Anterior cingulate cortex (tissue), 58 donors: ENCODE measurements around the gene LSMEM2.

ENCODE experiments used
- DNase-seq, 58 donors: peaks; one replicate each; lab custom pipeline; 2025; lab: John Stamatoyannopoulos, UW

LSMEM2 gene

DNA sequence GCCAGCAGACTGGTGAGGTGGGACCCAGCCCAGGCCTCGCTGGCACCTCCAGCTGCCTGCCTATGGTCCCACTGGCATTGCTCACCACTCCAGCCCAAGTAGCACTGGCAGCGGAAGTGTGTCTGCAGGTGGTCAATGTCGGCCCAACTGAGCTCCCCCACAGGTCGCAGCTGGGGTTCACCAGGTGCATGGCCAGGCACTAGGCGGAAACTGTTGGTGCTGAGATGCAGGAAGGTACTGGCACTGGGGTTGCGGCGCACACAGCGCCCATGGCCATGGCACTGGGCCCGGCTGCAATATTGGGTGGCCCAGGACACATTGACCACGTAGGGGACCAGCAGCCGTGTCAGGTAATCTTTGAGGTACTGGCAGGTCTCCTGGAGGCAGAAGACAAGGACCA lies 39.3 kb downstream of the LSMEM2 start:
- DNase-seq, result no peak

DNA sequence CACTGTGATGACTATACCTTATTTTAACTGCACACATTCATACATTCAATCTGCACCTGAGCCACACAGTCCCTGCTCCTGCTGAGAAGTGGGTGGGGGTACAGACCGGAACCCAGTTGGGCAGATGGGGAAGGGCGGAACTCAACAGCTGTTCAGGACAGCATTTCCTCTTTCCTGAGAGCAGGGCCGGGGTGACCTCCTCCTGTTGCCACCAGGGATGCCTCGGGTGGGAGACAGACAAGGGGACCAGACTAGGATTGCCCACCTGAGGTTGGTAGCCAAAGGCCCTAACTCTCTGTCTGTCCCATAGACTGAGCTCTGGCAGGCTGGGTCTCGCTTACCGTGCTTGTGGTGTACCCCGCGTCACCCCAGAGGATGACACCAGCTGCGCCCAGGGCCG lies 39.7 kb downstream of the LSMEM2 start:
- no peak for DNase-seq

DNA sequence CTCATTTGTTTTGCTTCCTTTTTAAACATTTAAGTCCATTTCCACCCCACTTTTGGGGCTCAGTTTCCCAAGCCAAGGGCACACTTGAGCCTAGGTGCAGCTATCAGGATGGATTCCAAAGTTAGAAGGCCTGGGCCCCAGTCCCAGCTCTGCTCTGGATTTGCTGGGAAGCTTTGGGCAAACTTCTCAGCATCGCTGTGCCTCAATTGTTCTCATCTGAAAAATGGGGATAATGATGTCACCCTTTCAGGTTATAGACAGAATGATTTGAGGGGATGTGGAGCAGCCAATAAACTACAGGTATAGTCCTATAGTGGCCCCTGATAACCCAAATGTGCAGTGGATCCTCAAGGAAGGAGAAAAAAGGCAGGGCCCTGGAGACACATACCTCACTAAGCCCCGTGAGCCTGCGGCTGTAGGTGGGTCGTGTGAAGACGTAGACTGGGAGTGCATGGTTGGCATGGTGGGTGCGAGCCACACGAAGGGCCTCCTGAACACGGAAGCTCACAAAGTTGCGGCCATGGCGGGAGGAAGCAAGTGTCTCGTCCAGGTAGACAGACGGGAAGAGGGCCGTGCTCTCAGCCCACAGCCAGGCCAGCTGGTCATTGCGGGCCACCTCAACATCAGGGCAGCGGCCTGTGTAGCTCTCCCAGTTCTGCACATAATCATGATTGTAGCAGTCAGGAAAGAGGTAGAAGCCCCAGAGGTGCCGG lies 40.5 kb downstream of the LSMEM2 start:
- DNase-seq, result no peak

DNA sequence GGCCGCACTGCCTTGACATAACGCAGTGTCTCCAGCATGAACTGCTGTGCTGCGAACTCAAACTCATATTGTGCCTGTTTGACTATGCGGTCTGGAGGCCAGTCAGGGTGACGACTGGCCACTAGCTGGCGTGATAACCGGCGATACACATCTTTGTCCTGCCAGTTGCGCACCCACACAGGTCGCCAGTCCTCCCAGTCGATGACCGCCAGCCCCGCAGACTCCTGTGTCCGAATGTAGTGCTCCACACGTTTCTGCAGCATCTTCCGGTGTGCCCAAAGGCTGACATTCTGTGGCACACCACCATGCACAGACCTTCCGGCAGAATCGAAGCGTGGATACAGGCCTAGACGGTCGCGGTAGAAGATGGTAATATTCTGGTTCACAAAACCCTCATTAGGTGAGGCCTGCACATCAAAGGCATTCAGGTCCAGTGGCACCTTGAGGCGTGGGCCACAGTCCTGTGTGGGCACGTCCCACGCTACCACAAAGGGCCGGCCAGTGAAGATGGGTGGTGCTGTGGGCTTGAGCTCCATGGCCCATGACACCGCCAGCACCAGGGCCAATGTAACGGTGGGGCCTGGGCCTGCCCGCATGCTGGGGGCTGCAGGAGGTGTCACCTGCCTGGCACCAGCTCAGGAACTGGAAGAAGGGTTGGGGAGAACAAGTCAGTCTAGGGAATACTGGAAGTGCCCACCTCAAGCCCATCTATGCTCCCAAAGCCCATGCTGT lies 41.2 kb downstream of the LSMEM2 start:
- DNase-seq, result no peak

DNA sequence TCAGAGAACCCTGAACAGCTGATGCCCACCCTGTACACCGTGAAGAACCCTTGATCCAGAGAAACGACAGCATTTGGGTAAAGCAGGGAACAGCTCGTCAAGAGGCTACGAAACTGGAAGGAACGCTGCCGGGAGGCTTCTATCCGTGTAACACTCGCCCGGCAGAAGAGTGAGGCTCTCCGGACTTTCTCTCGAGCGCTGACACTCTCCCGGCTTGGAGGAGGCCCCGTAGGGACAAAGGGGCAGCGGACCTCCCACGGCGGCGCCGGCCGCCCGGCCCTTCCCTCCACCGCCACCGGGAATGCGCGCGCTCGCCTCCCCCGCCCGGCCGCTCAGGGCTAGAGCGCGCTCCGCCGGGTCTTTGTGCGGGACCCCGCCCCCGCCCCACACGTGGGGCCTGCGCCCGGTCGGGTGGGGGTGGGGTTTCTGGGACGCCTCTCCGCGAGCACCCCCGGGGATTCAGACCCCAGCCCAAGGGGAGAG lies 42.0 kb downstream of the LSMEM2 start:
- peak in 57 of 58 donors; percentile 43 to 96 (median 85) for DNase-seq

DNA sequence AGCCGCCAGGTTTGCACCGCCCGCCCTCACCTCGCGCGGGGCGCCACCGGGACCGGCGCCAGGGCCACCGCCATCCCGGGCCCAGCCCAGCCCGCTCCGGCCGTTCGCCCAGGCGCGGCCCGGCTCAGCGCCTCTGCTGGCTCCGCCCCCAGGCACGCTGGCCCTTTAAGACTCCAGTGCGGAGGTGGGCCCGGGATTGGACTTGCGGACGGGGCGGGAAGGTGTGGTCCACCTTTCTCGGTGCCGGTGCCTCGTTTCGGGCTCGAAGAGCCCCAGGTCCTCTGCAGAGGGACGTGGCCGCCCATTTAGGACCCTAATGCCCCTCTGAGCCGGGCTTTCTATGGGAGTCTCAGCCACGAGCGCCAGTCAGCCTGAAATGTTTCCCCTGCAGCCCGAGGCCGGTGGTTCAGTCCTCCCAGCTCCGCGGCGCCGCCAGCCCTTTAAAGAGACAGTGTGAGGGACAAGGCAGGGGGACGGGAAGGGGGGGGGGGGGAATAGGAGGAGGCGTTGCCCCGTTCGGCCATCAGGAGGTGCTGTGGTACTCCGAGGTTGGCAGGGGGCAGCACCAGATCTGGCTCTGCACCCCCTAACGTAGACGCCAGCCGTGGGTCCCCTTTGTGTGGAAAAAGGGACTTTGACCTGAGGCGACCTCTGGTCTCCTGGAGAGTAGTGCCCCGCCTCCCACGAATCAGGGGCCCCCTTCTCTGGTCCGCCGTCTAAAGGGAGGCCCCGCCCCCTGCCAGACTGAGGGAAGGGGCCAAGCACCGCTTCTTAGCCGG lies 42.6 kb downstream of the LSMEM2 start:
- peak; percentile 52 to 96 (median 89) for DNase-seq

DNA sequence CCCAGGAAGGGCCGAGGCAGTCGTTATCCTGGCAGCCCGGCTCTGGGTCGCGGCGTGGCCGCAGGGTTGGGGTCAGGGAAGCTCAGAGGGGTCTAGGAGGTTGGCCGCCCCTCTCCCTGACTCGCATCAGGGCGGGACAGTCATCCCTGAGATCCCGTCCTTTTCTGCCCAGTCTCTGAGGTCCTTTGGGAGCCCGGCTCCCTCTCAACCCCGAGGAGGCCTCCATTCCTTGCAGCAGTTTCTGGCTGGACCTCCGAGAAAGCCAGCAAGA lies 43.2 kb downstream of the LSMEM2 start:
- DNase-seq, result no peak

DNA sequence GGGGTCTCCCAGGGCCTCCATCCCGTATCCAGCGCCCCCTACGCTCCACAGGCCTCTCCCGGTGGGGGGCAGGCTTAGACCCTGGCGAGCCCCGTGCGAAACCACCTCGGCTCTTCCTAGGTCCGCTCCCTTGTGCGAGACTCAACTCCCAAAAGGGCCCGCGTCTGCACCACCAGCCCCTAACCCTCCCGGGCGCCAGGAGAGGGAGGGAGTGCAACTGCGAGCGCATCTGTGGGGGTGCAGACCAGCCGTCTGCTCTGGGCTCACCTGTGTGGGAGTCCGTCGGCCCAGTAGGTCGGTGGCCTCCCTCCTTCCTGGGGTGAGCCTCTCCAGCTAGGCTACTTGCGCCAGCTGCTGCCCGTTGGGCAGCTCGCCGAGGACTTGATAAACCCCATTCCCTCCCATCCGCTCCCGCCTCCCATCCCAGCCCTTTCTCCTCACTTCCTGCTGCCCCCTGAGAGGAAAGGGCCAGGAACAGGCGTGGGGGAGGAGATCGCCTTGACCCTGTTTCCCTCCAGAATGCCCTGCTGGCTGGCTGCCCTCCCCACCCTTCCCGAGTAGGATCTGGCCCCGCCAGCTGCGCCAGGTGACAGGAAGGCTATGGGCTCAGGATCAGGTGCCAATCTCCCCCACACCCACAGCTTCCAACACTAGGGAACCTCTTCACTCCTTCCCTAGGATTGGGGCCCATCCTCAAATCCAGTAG lies 43.7 kb downstream of the LSMEM2 start, which contains the start of gene HYAL2:
HYAL2 (minus strand) TSS at position 360 of the 706 bp plus-strand sequence. CDS start 2,256 bp downstream, outside the sequence.
- DNase-seq, result no peak

DNA sequence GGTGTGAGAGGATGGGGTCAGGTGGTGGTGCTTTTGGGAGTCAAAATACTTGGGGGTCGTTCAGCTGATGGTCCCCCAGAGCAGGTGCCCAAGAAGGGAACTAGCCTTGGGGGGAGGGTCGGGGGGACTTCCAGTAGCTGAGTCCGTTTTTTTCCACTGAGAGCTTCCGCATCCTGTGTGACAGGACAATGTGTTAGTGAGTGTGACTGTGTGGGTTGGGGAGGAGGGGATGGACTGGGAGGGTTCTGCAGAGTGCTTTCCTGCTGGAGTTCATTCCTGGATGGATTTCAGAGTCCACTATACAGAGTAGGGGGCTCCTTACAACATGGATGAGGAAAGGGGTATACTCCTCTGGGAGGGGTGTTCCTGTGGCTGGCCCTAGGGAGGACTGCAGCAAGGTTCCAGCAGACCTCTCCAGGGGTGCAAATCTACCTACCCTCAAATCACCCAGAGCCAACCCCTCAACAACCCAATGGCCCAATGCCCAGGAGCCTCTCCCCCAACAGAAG lies 44.3 kb downstream of the LSMEM2 start:
- peak in 1 of 58 donors; percentile 9 for DNase-seq

DNA sequence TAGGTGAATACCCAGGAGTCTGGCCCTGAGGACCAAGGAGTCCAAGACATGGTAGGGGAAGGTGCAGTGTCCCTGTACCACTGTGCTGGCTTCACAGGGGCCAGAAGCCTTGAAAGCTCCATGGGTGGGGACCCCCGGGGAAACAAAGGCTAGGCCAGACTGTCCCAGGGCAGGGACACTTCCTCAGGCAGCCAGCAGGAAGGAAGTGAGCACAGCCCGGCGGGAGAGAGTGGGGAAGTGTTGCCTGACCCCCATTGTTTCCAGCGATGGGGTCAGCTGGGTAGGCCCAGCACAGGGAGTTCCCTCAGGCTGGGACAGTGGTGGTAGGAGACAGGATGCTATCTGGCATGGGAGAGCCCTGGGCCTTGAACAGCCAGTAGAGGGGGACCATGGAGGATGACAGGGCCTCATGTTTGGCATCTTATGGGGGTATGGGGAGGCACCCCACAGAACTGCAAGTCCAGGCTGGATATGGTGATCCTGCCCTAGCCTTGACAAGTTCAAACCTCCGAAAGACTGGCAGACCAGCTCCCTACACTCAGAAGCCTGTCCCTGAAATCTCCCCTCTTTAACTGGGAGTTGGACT lies 44.8 kb downstream of the LSMEM2 start:
- no peak for DNase-seq

DNA sequence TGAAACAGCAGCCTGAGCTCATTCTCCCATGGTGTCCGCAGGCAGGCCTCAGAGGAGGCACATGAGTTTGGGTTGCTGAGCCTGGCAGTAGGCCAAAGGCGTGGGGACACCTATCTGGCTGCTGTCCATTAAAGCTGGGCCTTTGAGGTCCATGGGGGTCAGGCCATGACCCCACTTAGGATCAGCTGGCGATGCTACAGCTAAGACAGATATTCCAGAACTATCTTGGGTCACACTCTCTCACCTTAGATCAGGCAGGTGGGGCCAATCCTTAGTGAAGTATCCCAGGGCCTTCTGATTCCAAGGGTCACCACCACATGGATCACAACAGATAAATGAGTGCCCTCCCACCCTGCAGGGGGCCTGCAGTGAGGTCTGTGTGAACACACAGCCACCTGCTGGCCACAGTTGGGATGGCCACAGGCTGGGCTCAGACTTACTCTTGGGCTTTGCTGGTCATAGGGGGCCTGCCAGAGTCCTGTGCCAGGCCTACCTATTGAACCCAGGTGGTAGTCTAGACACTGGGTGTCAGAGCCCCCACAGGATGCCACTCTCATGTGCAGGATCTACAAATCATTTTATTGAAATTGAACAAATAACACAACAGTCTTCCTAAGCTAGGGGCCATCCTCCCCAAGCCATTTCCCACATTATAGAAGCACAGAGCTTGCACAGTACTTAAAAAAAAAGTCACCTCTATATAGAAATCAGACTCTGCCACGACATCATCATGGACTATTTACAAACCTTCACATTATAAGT lies 45.6 kb downstream of the LSMEM2 start:
- peak in 47 of 58 donors; percentile 20 to 77 (median 50) for DNase-seq

DNA sequence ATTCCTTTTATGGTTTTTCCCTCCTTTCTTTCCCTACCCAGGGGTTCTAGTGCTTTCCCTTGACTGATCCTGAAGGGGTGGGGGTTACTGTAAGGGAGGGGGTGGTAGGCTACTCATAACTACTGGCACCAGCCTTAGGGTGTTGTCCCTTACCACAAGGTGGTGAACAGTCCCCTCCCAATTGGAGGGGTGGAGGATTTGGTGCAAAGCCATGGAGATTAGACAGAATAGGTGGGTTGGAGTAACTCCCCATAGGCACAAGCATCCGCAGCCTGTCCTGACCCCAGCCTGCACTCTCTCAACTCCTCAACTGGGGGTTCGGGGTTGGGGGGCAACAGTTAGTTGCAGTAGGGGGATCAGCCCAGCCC lies 46.2 kb downstream of the LSMEM2 start:
- no peak for DNase-seq

DNA sequence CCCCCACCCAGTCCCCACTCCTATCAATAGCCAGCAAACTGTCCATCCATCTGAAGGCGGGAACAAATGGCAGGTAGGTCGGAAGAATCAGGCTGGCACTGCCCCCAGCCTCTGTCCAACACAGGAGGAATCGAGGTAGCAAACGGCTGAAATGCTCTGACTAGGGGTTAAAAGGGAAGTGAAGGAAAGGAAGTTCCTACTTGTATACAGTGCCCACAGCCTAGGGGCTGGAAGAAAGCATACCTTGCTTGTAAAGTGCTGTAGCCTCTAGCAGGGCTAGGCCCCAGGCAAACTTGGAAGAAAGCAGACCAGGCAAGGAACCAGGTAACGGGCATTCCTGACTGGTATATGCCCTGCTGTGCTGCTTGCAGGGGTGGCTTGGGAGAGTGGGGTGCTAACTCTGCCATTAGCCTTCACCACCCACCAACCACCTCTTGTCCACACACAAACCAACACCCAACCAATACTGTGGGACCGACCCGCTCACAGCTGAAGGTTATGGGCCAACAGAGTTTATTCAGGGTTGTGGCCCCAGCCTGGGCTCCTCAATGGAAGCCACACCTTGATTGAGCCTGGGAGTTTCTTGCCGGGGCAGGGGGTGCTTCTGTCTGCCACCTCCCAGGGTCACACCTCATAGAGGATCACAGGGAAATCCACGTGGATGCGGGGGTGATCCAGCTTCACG lies 46.8 kb downstream of the LSMEM2 start:
- no peak for DNase-seq

DNA sequence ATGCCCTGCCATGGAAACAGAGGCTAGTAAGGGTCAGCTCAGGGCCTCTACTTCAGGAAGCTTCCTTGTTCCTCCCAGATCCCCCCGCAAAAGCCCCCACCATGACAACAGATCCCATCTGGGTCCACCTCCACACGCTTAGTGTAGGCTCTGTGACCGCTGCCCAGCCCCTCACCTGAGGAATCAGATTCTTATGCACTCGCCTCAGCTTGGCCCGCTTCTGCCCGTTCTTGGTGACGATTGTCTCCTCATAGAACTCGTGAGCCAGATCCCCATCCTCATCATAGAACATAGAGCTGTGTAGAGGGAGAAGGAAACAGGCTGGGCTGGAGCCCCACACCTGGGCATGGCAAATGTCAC lies 47.3 kb downstream of the LSMEM2 start:
- no peak for DNase-seq

DNA sequence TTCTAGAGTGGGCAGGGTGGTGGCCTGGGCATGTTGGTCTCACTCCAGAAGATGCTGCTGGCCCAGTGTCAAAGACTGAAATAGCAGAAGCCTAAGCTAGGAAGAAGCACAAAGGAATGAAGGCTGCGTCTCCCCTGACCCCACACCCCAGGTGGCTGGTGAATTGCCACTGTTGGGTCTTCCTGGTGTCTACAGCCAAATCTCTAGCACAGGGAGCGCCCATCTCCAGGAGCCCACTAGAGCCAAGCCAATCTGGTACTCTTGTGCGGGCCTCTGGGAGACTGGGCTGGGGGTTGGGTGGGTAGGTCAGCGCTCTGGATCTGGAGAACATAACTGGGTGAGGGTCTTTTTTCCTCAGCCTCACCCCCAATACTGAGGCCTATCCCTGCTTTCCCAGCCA lies 48.2 kb downstream of the LSMEM2 start:
- DNase-seq, result no peak

DNA sequence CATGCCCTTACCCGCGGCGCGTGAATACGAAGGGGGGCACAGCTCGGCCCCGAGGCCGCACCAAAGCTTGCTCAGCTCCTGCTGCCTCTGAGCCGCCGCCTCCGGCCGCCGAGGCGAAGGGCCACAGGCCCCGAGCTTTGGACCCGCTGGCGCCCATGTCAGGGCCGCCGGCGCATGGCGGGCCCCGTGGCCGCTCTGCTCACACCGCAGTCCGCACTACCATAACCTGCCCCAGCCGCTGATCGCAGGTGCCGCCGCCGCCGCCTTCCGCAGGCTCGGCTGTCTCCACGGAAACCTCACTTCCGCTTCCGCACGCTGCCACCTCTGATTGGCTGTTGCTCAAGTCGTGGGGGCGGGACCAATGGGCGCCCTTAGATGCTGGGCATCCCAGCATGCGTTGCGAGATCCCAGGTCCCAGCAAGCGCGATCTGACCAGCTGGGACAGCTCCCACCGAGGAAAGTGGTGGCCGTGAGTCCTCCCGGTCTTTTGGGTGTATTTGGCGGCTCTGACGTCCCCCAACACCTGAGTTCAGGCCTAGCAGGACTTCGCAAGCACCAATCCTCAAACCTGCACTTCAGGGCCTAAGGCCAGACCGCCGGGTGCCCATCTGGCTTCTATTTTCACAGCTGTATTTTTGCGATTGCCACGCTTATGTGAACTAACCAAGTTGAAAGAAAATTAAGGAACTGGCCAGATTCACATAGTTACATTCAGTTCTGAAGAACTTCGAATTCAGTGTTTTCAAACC lies 49.2 kb downstream of the LSMEM2 start, which contains the start of gene TUSC2:
TUSC2 (minus strand) TSS at position 281 of the 749 bp plus-strand sequence; CDS start at position 157, 124 bp downstream.
- DNase-seq, result peak; percentile 50 to 99 (median 93)

DNA sequence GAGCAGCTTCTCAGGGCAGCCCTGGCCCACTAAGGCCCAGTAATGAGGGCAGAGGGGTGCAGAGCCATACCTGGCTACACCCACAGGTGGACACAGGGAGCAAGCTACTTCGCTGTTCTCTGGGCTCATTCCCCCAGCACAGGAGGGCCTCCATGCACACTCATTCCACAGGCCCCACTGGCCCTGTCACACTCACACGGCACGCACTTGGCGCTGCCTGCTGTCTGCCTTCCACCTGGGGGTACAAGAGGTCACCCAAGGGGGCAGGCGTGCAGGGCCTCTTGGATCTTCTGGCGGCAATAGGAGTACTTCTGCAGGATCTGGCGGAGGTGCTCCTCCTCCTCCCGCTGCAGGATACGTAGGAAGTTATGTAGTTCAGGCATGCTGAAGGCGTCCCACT lies 51.4 kb downstream of the LSMEM2 start:
- DNase-seq, result no peak

DNA sequence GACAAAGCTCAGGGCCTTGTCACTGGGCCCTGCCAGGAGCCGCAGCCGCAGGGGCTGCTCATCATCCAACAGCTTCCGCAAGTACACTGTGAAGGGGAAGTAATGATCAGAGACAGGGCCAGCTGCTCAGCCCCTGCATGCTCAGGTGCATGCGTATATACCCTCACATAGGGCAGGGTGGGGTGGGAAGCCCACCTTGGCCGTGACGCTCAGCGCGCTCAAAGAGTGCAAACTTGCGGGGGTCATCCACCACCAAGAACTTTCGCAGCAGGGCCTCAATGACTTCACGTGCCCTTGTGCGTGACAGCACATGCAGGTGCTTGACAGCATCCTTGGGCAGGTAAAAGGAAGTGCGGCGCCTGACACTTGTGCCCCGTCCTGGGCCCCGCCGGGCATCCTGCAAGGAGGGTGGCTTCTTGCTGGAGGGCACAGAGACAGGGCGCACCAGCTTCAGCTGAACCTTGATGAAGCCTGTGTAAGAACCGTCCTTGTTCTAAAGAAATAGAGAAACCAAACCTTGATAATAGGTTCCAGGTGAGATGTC lies 52.5 kb downstream of the LSMEM2 start:
- DNase-seq, result no peak
